Neural cell (in vitro differentiated cells): ENCODE results near the gene ZNF467. TPM values are rescaled to one million over a fixed set of nuclear protein-coding genes. Genes with fewer than 3 reads are reported as not detected.

Experiments used
- H2AFZ ChIP-seq: fragments of 200-600, 300-800 bp; sonication (generic), shearing (Covaris generic); 2 replicates; pipeline ENCODE4 v1.6.0; 2014; ENCODE audit warnings: low read depth, mild to moderate bottlenecking, antibody characterized with exemption, low read length, moderate library complexity
- H3F3A ChIP-seq: fragments of 200-600 bp; shearing (Covaris generic); 2 replicates; pipeline ENCODE4 v1.6.1; 2016; ENCODE audit warnings: mild to moderate bottlenecking, moderate library complexity, mixed read lengths, antibody characterized with exemption, low read length; ENCODE audit not compliant: insufficient read depth, poor library complexity, severe bottlenecking
- H3K27ac ChIP-seq: fragments of 200-600, 300-800 bp; sonication (generic), shearing (Covaris generic); 2 replicates; pipeline ENCODE4 v1.5.1; 2014; ENCODE audit warnings: mild to moderate bottlenecking, low read length, moderate library complexity
- H3K27me3 ChIP-seq: fragments of 300-800, 200-600 bp; sonication (generic), shearing (Covaris generic); 2 replicates; pipeline ENCODE4 v1.6.0; 2014; ENCODE audit warnings: mild to moderate bottlenecking, low read depth, low read length, moderate library complexity; ENCODE audit not compliant: insufficient read depth
- H3K36me3 ChIP-seq: fragments of 300-800, 200-600 bp; sonication (generic), shearing (Covaris generic); 2 replicates; pipeline ENCODE4 v1.5.1; 2014; ENCODE audit warnings: mild to moderate bottlenecking, antibody characterized with exemption, low read length, moderate library complexity; ENCODE audit not compliant: insufficient read depth
- H3K4me2 ChIP-seq: fragments of 300-800, 200-600 bp; sonication (generic), shearing (Covaris generic); 2 replicates; pipeline ENCODE4 v1.6.0; 2014; ENCODE audit warnings: mild to moderate bottlenecking, low read length
- H3K4me3 ChIP-seq: fragments of 300-800, 200-600 bp; sonication (generic), shearing (Covaris generic); 2 replicates; pipeline ENCODE4 v1.5.1; 2014; ENCODE audit warnings: mild to moderate bottlenecking, low read length, moderate library complexity
- H3K79me2 ChIP-seq: fragments of 200-600 bp; shearing (Covaris generic); replicated peaks from 2 replicates; pipeline ENCODE4 v1.6.0; 2014; ENCODE audit warnings: mild to moderate bottlenecking, low read length, moderate library complexity; ENCODE audit not compliant: insufficient read depth
- H3K9ac ChIP-seq: fragments of 300-800, 200-600 bp; sonication (generic), shearing (Covaris generic); 2 replicates; pipeline ENCODE4 v1.6.1; 2016; ENCODE audit warnings: mild to moderate bottlenecking, low read length, mixed read lengths
- H3K9me2 ChIP-seq: fragments of 200-600 bp; shearing (Covaris generic); 2 replicates; pipeline ENCODE4 v1.6.1; 2016; ENCODE audit warnings: mild to moderate bottlenecking, low read length, mixed read lengths; ENCODE audit not compliant: insufficient read depth
- H3K9me3 ChIP-seq: fragments of 200-600, 300-800 bp; sonication (generic), shearing (Covaris generic); 2 replicates; pipeline ENCODE4 v1.6.1; 2016; ENCODE audit warnings: mild to moderate bottlenecking, mixed run types, low read length, moderate library complexity, mixed read lengths
- H4K20me1 ChIP-seq: fragments of 200-600 bp; shearing (Covaris generic); 2 replicates; pipeline ENCODE4 v1.6.1; 2016; ENCODE audit warnings: mild to moderate bottlenecking, mixed run types; ENCODE audit not compliant: insufficient read depth
- EP300 ChIP-seq: fragments of 450-650 bp; conservative IDR thresholded peaks from 2 replicates; pipeline ENCODE4 v1.6.1; 2014; ENCODE audit warnings: antibody characterized with exemption, mild to moderate bottlenecking, moderate library complexity; ENCODE audit not compliant: poor library complexity, severe bottlenecking
- EZH2 ChIP-seq: fragments of 200-600, 300-800 bp; shearing (Covaris generic), sonication (generic); IDR thresholded peaks from 2 replicates; pipeline ENCODE4 v1.6.1; 2014; ENCODE audit warnings: antibody characterized with exemption, low read length, borderline replicate concordance, mild to moderate bottlenecking; ENCODE audit not compliant: insufficient read depth, poor library complexity, severe bottlenecking
- MXI1 ChIP-seq: fragments of 450-650 bp; conservative IDR thresholded peaks from 2 replicates; pipeline ENCODE4 v1.6.1; 2014; ENCODE audit warnings: antibody characterized with exemption, mild to moderate bottlenecking; ENCODE audit not compliant: poor library complexity, severe bottlenecking
- POLR2AphosphoS5 ChIP-seq: IDR thresholded peaks from 2 replicates; pipeline ENCODE4 v1.6.1; 2012
- RAD21 ChIP-seq: fragments of 450-650 bp; conservative IDR thresholded peaks from 2 replicates; pipeline ENCODE4 v1.6.1; 2014; ENCODE audit warnings: antibody characterized with exemption, mild to moderate bottlenecking, moderate library complexity
- REST ChIP-seq: IDR thresholded peaks from 2 replicates; pipeline ENCODE4 v1.6.1; 2012; ENCODE audit warnings: borderline replicate concordance
- SMC3 ChIP-seq: fragments of 450-650 bp; conservative IDR thresholded peaks from 2 replicates; pipeline ENCODE4 v1.6.1; 2014; ENCODE audit warnings: antibody characterized with exemption, mild to moderate bottlenecking, moderate library complexity; ENCODE audit not compliant: poor library complexity
- TAF1 ChIP-seq: IDR thresholded peaks from 2 replicates; pipeline ENCODE4 v1.6.1; 2012; ENCODE audit warnings: low read depth
- polyA plus RNA-seq: library from polyadenylated mRNA; depleted of rRNA; stranded (reverse); fragments of >200 nt; gene quantifications from 2 replicates; pipeline ENCODE4 v1.2.3, GENCODE V29; 2014
- TF ChIP-seq, protein P1 (sequence below): fragments of 450-650 bp; IDR thresholded peaks from 2 replicates; pipeline ENCODE4 v1.5.1; 2014; ENCODE audit warnings: antibody characterized with exemption, mild to moderate bottlenecking, moderate library complexity; ENCODE audit not compliant: poor library complexity, severe bottlenecking

Gene ZNF467
- polyA plus RNA-seq, 1 donor from 2014 or later, result 11.9 TPM

DNA sequence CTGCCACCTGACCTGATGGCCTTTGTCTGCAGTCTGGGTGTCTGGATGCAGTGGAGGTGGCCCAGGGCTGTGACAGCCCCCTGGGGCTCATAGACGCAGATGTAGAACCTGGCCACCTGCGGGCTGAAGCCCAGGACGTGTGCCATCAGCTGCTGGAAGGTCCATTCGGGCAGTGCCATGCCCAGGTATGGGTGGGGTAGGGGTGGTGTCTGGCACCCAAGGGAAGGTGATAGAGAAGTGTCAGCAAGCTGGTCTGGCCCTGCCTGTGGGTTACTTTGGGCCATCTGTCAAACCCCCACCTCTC lies 6.1 kb upstream of the ZNF467 start:
- H4K20me1 ChIP-seq, result no peaks in the 10 kb centered on the region
- H3K27ac ChIP-seq, result no peak overlapping the region
- H3K4me3 ChIP-seq, result no peak overlapping the region
- no peaks in the 10 kb centered on the region for H3F3A ChIP-seq
- no peaks in the 10 kb centered on the region for H3K9me3 ChIP-seq
- H3K9ac ChIP-seq, result no peak overlapping the region
- H2AFZ ChIP-seq, result no peak overlapping the region
- H3K4me2 ChIP-seq, result no peak overlapping the region
- H3K27me3 ChIP-seq, result no peaks in the 10 kb centered on the region
- TF ChIP-seq REST (no peak), POLR2AphosphoS5 (no peak)
- H3K79me2 ChIP-seq, result no peaks in the 10 kb centered on the region
- H3K9me2 ChIP-seq, result no peaks in the 10 kb centered on the region
- no peaks in the 10 kb centered on the region for H3K36me3 ChIP-seq

- Histone ChIP-seq H3K27ac (no peak overlapping the region), H3K36me3 (no peaks in the 10 kb centered on the region), H3K9me2 (no peaks in the 10 kb centered on the region), H3K9me3 (no peaks in the 10 kb centered on the region), H3K4me3 (no peak overlapping the region), H3K27me3 (no peaks in the 10 kb centered on the region), H3K4me2 (no peak overlapping the region), H3K79me2 (no peaks in the 10 kb centered on the region), H4K20me1 (no peaks in the 10 kb centered on the region), H3K9ac (no peak overlapping the region), H2AFZ (no peak overlapping the region), H3F3A (no peaks in the 10 kb centered on the region)
- TF ChIP-seq, protein P1, sequence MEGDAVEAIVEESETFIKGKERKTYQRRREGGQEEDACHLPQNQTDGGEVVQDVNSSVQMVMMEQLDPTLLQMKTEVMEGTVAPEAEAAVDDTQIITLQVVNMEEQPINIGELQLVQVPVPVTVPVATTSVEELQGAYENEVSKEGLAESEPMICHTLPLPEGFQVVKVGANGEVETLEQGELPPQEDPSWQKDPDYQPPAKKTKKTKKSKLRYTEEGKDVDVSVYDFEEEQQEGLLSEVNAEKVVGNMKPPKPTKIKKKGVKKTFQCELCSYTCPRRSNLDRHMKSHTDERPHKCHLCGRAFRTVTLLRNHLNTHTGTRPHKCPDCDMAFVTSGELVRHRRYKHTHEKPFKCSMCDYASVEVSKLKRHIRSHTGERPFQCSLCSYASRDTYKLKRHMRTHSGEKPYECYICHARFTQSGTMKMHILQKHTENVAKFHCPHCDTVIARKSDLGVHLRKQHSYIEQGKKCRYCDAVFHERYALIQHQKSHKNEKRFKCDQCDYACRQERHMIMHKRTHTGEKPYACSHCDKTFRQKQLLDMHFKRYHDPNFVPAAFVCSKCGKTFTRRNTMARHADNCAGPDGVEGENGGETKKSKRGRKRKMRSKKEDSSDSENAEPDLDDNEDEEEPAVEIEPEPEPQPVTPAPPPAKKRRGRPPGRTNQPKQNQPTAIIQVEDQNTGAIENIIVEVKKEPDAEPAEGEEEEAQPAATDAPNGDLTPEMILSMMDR, result no peak
- TF ChIP-seq MXI1 (no peak), POLR2AphosphoS5 (no peak), TAF1 (no peak), RAD21 (no peak), SMC3 (no peak), REST (no peak), EP300 (no peak), EZH2 (no peak)
These were observed 5.5 kb upstream of the ZNF467 start for GRCh38 chr7:149778696-149779501.
